SJCRH30 (cell line): Measurements from ENCODE around the gene RPL13. TPM values are rescaled to one million over a fixed set of nuclear protein-coding genes. Genes with fewer than 3 reads are reported as not detected.

Experiments
- DNase-seq, 2 experiments: peaks; one replicate each; pipeline ENCODE4 v3.0.0-alpha.2; 2015 to 2020
- H3K27ac ChIP-seq: fragments of 250-450 bp; sonication (Bioruptor Pico); 2 replicates; pipeline ENCODE4 v1.5.1; 2020; ENCODE audit warnings: mild to moderate bottlenecking, moderate library complexity
- H3K27me3 ChIP-seq: fragments of 250-450 bp; sonication (Bioruptor Pico); 2 replicates; pipeline ENCODE4 v1.5.1; 2020; ENCODE audit warnings: mild to moderate bottlenecking, moderate library complexity
- H3K36me3 ChIP-seq: fragments of 250-450 bp; sonication (Bioruptor Pico); 2 replicates; pipeline ENCODE4 v1.5.1; 2020; ENCODE audit warnings: mild to moderate bottlenecking, moderate library complexity
- H3K4me1 ChIP-seq: fragments of 250-450 bp; sonication (Bioruptor Pico); 2 replicates; pipeline ENCODE4 v1.5.1; 2020; ENCODE audit warnings: mild to moderate bottlenecking, moderate library complexity
- H3K4me3 ChIP-seq: fragments of 250-450 bp; sonication (Bioruptor Pico); 2 replicates; pipeline ENCODE4 v1.5.1; 2020; ENCODE audit warnings: mild to moderate bottlenecking, moderate library complexity
- H3K9me3 ChIP-seq: fragments of 250-450 bp; sonication (Bioruptor Pico); replicated peaks from 2 replicates; pipeline ENCODE4 v1.5.1; 2020; ENCODE audit warnings: mild to moderate bottlenecking, moderate library complexity
- total RNA-seq: library from RNA; depleted of rRNA; stranded (reverse); fragments of >200 nt; shearing (Covaris generic); gene quantifications from 2 replicates; pipeline ENCODE4 v1.2.3, GENCODE V29; 2014

The RPL13 gene
- total RNA-seq, 1 experiment from 2014 or later = 5,665 TPM

- no peak for DNase-seq
- no peaks in the 10 kb centered on the region for H3K36me3 ChIP-seq
- no peak within 1 kb of the TSS for H3K27ac ChIP-seq
- peaks cover 12% of the 10 kb centered on the region for H3K4me1 ChIP-seq
- no peaks in the 10 kb centered on the region; the same call in 1 of the 2 replicates for H3K9me3 ChIP-seq
- H3K4me3 ChIP-seq = no peak within 1 kb of the TSS
- H3K27me3 ChIP-seq = no peaks in the 10 kb centered on the region
Observed at GRCh38 chr16:89575247-89576152, 15.0 kb downstream of the RPL13 start, which contains the start of gene CPNE7. TSS of gene CPNE7 (plus strand) at chr16:89575758. CDS start at chr16:89575898, 140 bp downstream.

GRCh38 chr16:89576153-89577054 is 15.9 kb downstream of the RPL13 start:
- no peaks in the 10 kb centered on the region for H3K27me3 ChIP-seq
- H3K36me3 ChIP-seq = no peaks in the 10 kb centered on the region
- no peaks in the 10 kb centered on the region; the same call in 1 of the 2 replicates for H3K9me3 ChIP-seq
- H3K4me1 ChIP-seq = peaks cover 13% of the 10 kb centered on the region
- no peak for DNase-seq
- H3K4me3 ChIP-seq = no peak overlapping the region
- no peak overlapping the region for H3K27ac ChIP-seq

GRCh38 chr16:89577055-89577759 is 16.7 kb downstream of the RPL13 start:
- no peak overlapping the region for H3K4me3 ChIP-seq
- H3K9me3 ChIP-seq = no peaks in the 10 kb centered on the region; the same call in 1 of the 2 replicates
- no peak for DNase-seq
- no peak overlapping the region for H3K27ac ChIP-seq
- H3K4me1 ChIP-seq = peaks cover 21% of the 10 kb centered on the region
- H3K27me3 ChIP-seq = no peaks in the 10 kb centered on the region
- no peaks in the 10 kb centered on the region for H3K36me3 ChIP-seq

GRCh38 chr16:89579351-89579750 is 18.9 kb downstream of the RPL13 start:
- Histone ChIP-seq H3K4me1 (peaks cover 11% of the 10 kb centered on the region), H3K36me3 (no peaks in the 10 kb centered on the region), H3K27me3 (peaks cover 6% of the 10 kb centered on the region; the same call in 1 of the 2 replicates), H3K27ac (no peak overlapping the region), H3K4me3 (no peak overlapping the region), H3K9me3 (no peaks in the 10 kb centered on the region; the same call in 1 of the 2 replicates)
- DNase-seq = no peak

- H3K27ac ChIP-seq = no peak overlapping the region
- peaks cover 15% of the 10 kb centered on the region; the same call in 1 of the 2 replicates for H3K27me3 ChIP-seq
- no peaks in the 10 kb centered on the region for H3K9me3 ChIP-seq
- DNase-seq = peak; percentile 61 to 68
- H3K36me3 ChIP-seq = no peaks in the 10 kb centered on the region
- H3K4me3 ChIP-seq = no peak overlapping the region
- H3K4me1 ChIP-seq = peaks cover 18% of the 10 kb centered on the region
Observed at GRCh38 chr16:89581045-89581695, 20.7 kb downstream of the RPL13 start.

GRCh38 chr16:89581861-89582563 is 21.5 kb downstream of the RPL13 start:
- no peak for DNase-seq
- Histone ChIP-seq H3K36me3 (no peaks in the 10 kb centered on the region), H3K27ac (no peak overlapping the region), H3K4me3 (no peak overlapping the region), H3K9me3 (no peaks in the 10 kb centered on the region), H3K4me1 (peaks cover 18% of the 10 kb centered on the region), H3K27me3 (peaks cover 15% of the 10 kb centered on the region; the same call in 1 of the 2 replicates)

- no peak for DNase-seq
- Histone ChIP-seq H3K9me3 (no peaks in the 10 kb centered on the region), H3K4me3 (no peak overlapping the region), H3K36me3 (no peaks in the 10 kb centered on the region), H3K27me3 (peaks cover 15% of the 10 kb centered on the region; the same call in 1 of the 2 replicates), H3K27ac (no peak overlapping the region), H3K4me1 (peaks cover 18% of the 10 kb centered on the region)
Observed at GRCh38 chr16:89582614-89583196, 22.2 kb downstream of the RPL13 start.

GRCh38 chr16:89583197-89583894 is 22.9 kb downstream of the RPL13 start:
- Histone ChIP-seq H3K36me3 (no peaks in the 10 kb centered on the region), H3K27me3 (peaks cover 15% of the 10 kb centered on the region; the same call in 1 of the 2 replicates), H3K9me3 (no peaks in the 10 kb centered on the region), H3K4me3 (no peak overlapping the region), H3K27ac (no peak overlapping the region), H3K4me1 (peaks cover 18% of the 10 kb centered on the region)
- DNase-seq = no peak

- no peak overlapping the region for H3K4me3 ChIP-seq
- H3K27ac ChIP-seq = no peak overlapping the region
- H3K9me3 ChIP-seq = no peaks in the 10 kb centered on the region
- H3K36me3 ChIP-seq = no peaks in the 10 kb centered on the region
- DNase-seq = no peak
- H3K4me1 ChIP-seq = peaks cover 18% of the 10 kb centered on the region
- H3K27me3 ChIP-seq = peaks cover 15% of the 10 kb centered on the region; the same call in 1 of the 2 replicates
Observed at GRCh38 chr16:89583895-89584644, 23.6 kb downstream of the RPL13 start.

GRCh38 chr16:89584768-89585549 is 24.5 kb downstream of the RPL13 start:
- Histone ChIP-seq H3K9me3 (no peaks in the 10 kb centered on the region), H3K36me3 (no peaks in the 10 kb centered on the region), H3K4me3 (no peak overlapping the region), H3K27ac (no peak overlapping the region), H3K27me3 (peaks cover 15% of the 10 kb centered on the region; the same call in 1 of the 2 replicates), H3K4me1 (peaks cover 18% of the 10 kb centered on the region)
- DNase-seq = peak; percentile 41 to 55

GRCh38 chr16:89586218-89586617 is 25.7 kb downstream of the RPL13 start:
- no peak for DNase-seq
- Histone ChIP-seq H3K9me3 (no peaks in the 10 kb centered on the region), H3K27ac (no peak overlapping the region), H3K27me3 (peaks cover 15% of the 10 kb centered on the region; the same call in 1 of the 2 replicates), H3K4me1 (peaks cover 18% of the 10 kb centered on the region), H3K36me3 (no peaks in the 10 kb centered on the region), H3K4me3 (no peak overlapping the region)
